SU-DHL-6 (cell line): ENCODE measurements around the gene UROC1.

ENCODE experiments used
- H2AFZ ChIP-seq: fragments of 200-600 bp; sonication (generic); 2 replicates; pipeline ENCODE4 v1.6.1; 2014; ENCODE audit warnings: low read depth, mild to moderate bottlenecking, moderate library complexity, mixed read lengths, antibody characterized with exemption, low read length; ENCODE audit not compliant: severe bottlenecking
- H3F3A ChIP-seq: fragments of 200-600 bp; shearing (Covaris generic); 2 replicates; pipeline ENCODE4 v1.6.0; 2016; ENCODE audit warnings: antibody characterized with exemption, mild to moderate bottlenecking; ENCODE audit not compliant: insufficient read depth
- H3K27ac ChIP-seq: fragments of 200-600 bp; sonication (generic); 2 replicates; pipeline ENCODE4 v1.5.1; 2016; ENCODE audit warnings: low read depth, mild to moderate bottlenecking, low read length, moderate library complexity, mixed read lengths
- H3K27me3 ChIP-seq: fragments of 200-600 bp; sonication (generic), shearing (Covaris generic); 2 replicates; pipeline ENCODE4 v1.6.0; 2014; ENCODE audit warnings: mild to moderate bottlenecking, low read length
- H3K36me3 ChIP-seq: fragments of 200-600 bp; sonication (generic); 2 replicates; pipeline ENCODE4 v1.6.1; 2014; ENCODE audit warnings: mild to moderate bottlenecking, low read length, mixed read lengths
- H3K4me2 ChIP-seq: fragments of 300-600, 200-600 bp; shearing (Covaris generic), sonication (generic); 2 replicates; pipeline ENCODE4 v1.6.0; 2014; ENCODE audit warnings: low read length, low read depth, mild to moderate bottlenecking; ENCODE audit not compliant: poor library complexity, severe bottlenecking
- H3K4me3 ChIP-seq: fragments of 200-600 bp; sonication (generic); 2 replicates; pipeline ENCODE4 v1.5.1; 2014; ENCODE audit warnings: antibody characterized with exemption, low read length, mild to moderate bottlenecking, mixed read lengths; ENCODE audit not compliant: insufficient read depth, poor library complexity, severe bottlenecking
- H3K79me2 ChIP-seq: fragments of 200-600 bp; sonication (generic); 2 replicates; pipeline ENCODE4 v1.6.1; 2014; ENCODE audit warnings: mild to moderate bottlenecking, low read length, moderate library complexity; ENCODE audit not compliant: insufficient read depth
- H3K9ac ChIP-seq: fragments of 200-600 bp; sonication (generic); 2 replicates; pipeline ENCODE4 v1.7.0; 2014; ENCODE audit warnings: mild to moderate bottlenecking, low read length
- H3K9me2 ChIP-seq: fragments of 200-600 bp; sonication (generic); replicated peaks from 2 replicates; pipeline ENCODE4 v1.6.1; 2014; ENCODE audit warnings: low read length; ENCODE audit not compliant: insufficient read depth
- H3K9me3 ChIP-seq: fragments of 200-600 bp; sonication (generic); 2 replicates; pipeline ENCODE4 v1.6.1; 2014; ENCODE audit warnings: low read length, mixed read lengths; ENCODE audit not compliant: insufficient read depth
- H4K20me1 ChIP-seq: fragments of 200-600 bp; sonication (generic); 2 replicates; pipeline ENCODE4 v1.6.1; 2014; ENCODE audit warnings: low read depth, mild to moderate bottlenecking, antibody characterized with exemption, low read length, moderate library complexity, mixed read lengths
- CTCF ChIP-seq: fragments of 200-600 bp; sonication (generic); IDR thresholded peaks from one replicate; pipeline ENCODE4 v1.5.1; 2017; ENCODE audit warnings: antibody characterized with exemption, mild to moderate bottlenecking, low read length, moderate library complexity; ENCODE audit not compliant: insufficient read depth, poor library complexity, severe bottlenecking
- EZH2phosphoT487 ChIP-seq: fragments of 200-600 bp; sonication (generic), shearing (Covaris generic); conservative IDR thresholded peaks from 2 replicates; pipeline ENCODE4 v1.6.1; 2018; ENCODE audit warnings: mild to moderate bottlenecking, antibody characterized with exemption, low read length, moderate library complexity, mixed read lengths

UROC1 gene

GRCh38 chr3:126485956-126486355, 31.6 kb downstream of the UROC1 start:
- Histone ChIP-seq H3K4me2 (no peak overlapping the region), H3K4me3 (no peak overlapping the region), H3K27ac (no peak overlapping the region), H2AFZ (no peak overlapping the region), H3K27me3 (no peaks in the 10 kb centered on the region), H4K20me1 (no peaks in the 10 kb centered on the region), H3K9me3 (no peaks in the 10 kb centered on the region), H3K9me2 (no peaks in the 10 kb centered on the region), H3F3A (no peaks in the 10 kb centered on the region), H3K9ac (no peak overlapping the region), H3K79me2 (no peaks in the 10 kb centered on the region), H3K36me3 (no peaks in the 10 kb centered on the region)
- TF ChIP-seq EZH2phosphoT487 = no peak
- TF ChIP-seq CTCF = no peak

GRCh38 chr3:126485176-126485897, 32.2 kb downstream of the UROC1 start:
- no peak overlapping the region for H3K27ac ChIP-seq
- H3K4me2 ChIP-seq = no peak overlapping the region
- TF ChIP-seq EZH2phosphoT487 (no peak), CTCF (no peak)
- no peak overlapping the region for H3K4me3 ChIP-seq
- no peaks in the 10 kb centered on the region for H3F3A ChIP-seq
- H3K9ac ChIP-seq = no peak overlapping the region
- H4K20me1 ChIP-seq = no peaks in the 10 kb centered on the region
- no peak overlapping the region for H2AFZ ChIP-seq
- no peaks in the 10 kb centered on the region for H3K9me3 ChIP-seq
- H3K27me3 ChIP-seq = no peaks in the 10 kb centered on the region
- no peaks in the 10 kb centered on the region for H3K9me2 ChIP-seq
- H3K36me3 ChIP-seq = no peaks in the 10 kb centered on the region
- no peaks in the 10 kb centered on the region for H3K79me2 ChIP-seq

DNA sequence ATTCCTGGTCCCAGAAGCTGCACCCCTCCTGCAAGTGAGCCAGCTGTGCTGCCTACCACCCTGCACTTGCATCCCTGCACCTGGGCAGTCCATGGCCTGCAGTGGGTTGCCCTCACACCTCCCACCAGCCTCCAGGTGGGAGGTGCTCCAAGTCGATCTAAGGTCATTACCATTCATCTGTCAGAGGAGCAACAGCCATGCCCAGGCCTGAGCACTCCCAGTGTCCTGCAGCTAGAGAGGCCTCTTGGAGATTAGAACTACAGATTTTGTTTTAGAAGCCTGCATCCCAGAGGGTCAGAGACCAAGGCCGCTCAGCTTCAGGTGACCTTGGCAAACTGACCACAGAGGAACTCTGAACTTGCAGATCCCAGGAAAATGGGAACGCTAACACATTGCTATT, 32.9 kb downstream of the UROC1 start:
- no peaks in the 10 kb centered on the region for H3K9me2 ChIP-seq
- TF ChIP-seq CTCF = no peak
- TF ChIP-seq EZH2phosphoT487 = no peak
- H3K9ac ChIP-seq = no peak overlapping the region
- H4K20me1 ChIP-seq = no peaks in the 10 kb centered on the region
- H3F3A ChIP-seq = no peaks in the 10 kb centered on the region
- H3K79me2 ChIP-seq = no peaks in the 10 kb centered on the region
- no peak overlapping the region for H2AFZ ChIP-seq
- H3K27me3 ChIP-seq = no peaks in the 10 kb centered on the region
- H3K4me3 ChIP-seq = no peak overlapping the region
- no peak overlapping the region for H3K4me2 ChIP-seq
- no peaks in the 10 kb centered on the region for H3K36me3 ChIP-seq
- no peaks in the 10 kb centered on the region for H3K9me3 ChIP-seq
- no peak overlapping the region for H3K27ac ChIP-seq
